ENCODE measurements around the gene HDGF. TPM values are rescaled to one million over a fixed set of nuclear protein-coding genes. Genes with fewer than 3 reads are reported as not detected.

HDGF gene
- total RNA-seq, 1 experiment from 2014 or later, result 310 TPM

DNA sequence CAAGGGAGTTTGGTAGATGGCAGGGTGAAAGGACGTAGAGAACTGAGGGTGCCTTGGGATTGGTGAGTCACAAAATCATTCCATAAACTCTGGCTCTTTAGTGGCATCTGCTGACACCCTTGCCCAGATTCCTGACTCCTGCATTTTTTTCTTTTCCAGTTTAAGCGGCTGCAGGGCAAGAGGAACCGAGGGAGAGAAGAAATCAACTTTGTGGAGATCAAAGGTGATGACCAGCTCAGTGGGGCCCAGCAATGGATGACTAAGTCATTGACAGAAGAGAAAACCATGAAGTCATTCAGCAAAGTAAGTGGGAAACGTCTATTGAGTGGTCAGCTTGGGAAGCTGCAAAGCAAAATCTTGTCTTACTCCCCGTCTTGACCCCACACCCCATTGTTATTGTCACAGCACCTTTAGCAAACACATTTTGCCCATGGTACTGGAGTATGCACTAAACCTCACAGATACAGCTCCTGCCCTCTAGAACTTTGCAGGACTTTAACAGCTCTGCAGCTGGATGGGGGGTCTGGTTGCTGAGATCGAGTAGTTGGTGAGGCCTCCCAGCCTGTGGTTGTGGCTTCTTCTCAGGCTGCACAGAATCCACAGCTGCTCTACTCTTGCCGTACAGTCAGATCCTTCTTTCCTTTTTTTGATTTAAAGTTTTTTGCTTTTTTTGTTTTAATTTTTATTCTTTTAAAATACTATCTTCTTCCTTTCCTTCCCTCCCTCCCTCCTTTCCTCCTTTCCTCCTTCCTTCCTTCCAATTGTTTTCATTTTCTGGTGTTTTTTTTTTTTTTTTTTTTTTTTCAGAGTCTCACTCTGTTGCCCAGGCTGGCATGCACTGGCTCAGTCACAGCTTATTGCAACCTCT lies 43.3 kb upstream of the HDGF start:
- no peaks in the 10 kb centered on the region for H3K23me2 ChIP-seq (ENCODE audit: insufficient read length, low read depth, low read length, poor library complexity, severe bottlenecking)
- H3K4me1 ChIP-seq (ENCODE audit: insufficient read depth, low read length), result no peaks in the 10 kb centered on the region
- H3K27me3 ChIP-seq (ENCODE audit: insufficient read depth, low read length), result no peaks in the 10 kb centered on the region
- H3K27ac ChIP-seq (ENCODE audit: insufficient read length, low read depth, low read length), result no peak overlapping the region
- WGBS (ENCODE audit: extremely low coverage, insufficient read length, low lambda C conversion rate), result no CpG with 5 or more reads among the region's 7 CpGs
- H3K4ac ChIP-seq (ENCODE audit: low read depth, low read length), result no peak overlapping the region
- no peak overlapping the region for H4K8ac ChIP-seq (replicated peaks; ENCODE audit: insufficient read length, low read depth, low read length)
- no peak overlapping the region for H2AK5ac ChIP-seq (ENCODE audit: insufficient read length, low read length)
- H3K4me1 Mint-ChIP-seq, result no peaks in the 10 kb centered on the region
- H2BK20ac ChIP-seq (ENCODE audit: low read depth, low read length, poor library complexity, severe bottlenecking), result no peak overlapping the region
- H3K9ac ChIP-seq (ENCODE audit: extremely low read depth, insufficient read length, low read length), result no peak overlapping the region
- H2BK120ac ChIP-seq (ENCODE audit: low read depth, low read length, poor library complexity, severe bottlenecking), result no peak overlapping the region
- H3K27ac Mint-ChIP-seq, result no peak overlapping the region
- H3K79me2 ChIP-seq (ENCODE audit: insufficient read depth, low read length), result no peaks in the 10 kb centered on the region
- H4K20me1 ChIP-seq (ENCODE audit: control insufficient read depth, insufficient read depth, insufficient read length), result no peaks in the 10 kb centered on the region
- H3K4me2 ChIP-seq (ENCODE audit: insufficient read depth, insufficient read length, low read length), result no peak overlapping the region
- H3K9me3 ChIP-seq (ENCODE audit: control insufficient read depth, low read depth, low read length), result no peaks in the 10 kb centered on the region
- peaks cover 38 to 87% (median 73%) of the 10 kb centered on the region in 3 experiments; a peak in 6 of 7 replicates for H3K36me3 Mint-ChIP-seq (ENCODE audit: insufficient read depth in 1 of 3, low read depth in 3 of 3)
- H2BK15ac ChIP-seq (ENCODE audit: low read depth, low read length), result no peak overlapping the region
- no peaks in the 10 kb centered on the region for H3K9me3 Mint-ChIP-seq
- no peak overlapping the region for H2AFZ ChIP-seq (ENCODE audit: low read length)
- no peak overlapping the region for H2BK12ac ChIP-seq (ENCODE audit: insufficient read length, low read depth, low read length)
- no peak overlapping the region for H4K5ac ChIP-seq (ENCODE audit: insufficient read length, low read depth, low read length)
- no peaks in the 10 kb centered on the region for H3K27me3 Mint-ChIP-seq (ENCODE audit: low read depth)
- no peak overlapping the region for H3T11ph ChIP-seq (ENCODE audit: low read length)
- no peak for DNase-seq
- H3K23ac ChIP-seq (ENCODE audit: insufficient read length, low read depth, low read length), result no peak overlapping the region
- H3K79me1 ChIP-seq (ENCODE audit: insufficient read depth, low read depth, low read length, poor library complexity, severe bottlenecking), result no peaks in the 10 kb centered on the region
- no peak overlapping the region for H3K4me3 Mint-ChIP-seq
- H3K18ac ChIP-seq (ENCODE audit: insufficient read length, low read depth, low read length), result no peak overlapping the region
- TF ChIP-seq, protein P1, sequence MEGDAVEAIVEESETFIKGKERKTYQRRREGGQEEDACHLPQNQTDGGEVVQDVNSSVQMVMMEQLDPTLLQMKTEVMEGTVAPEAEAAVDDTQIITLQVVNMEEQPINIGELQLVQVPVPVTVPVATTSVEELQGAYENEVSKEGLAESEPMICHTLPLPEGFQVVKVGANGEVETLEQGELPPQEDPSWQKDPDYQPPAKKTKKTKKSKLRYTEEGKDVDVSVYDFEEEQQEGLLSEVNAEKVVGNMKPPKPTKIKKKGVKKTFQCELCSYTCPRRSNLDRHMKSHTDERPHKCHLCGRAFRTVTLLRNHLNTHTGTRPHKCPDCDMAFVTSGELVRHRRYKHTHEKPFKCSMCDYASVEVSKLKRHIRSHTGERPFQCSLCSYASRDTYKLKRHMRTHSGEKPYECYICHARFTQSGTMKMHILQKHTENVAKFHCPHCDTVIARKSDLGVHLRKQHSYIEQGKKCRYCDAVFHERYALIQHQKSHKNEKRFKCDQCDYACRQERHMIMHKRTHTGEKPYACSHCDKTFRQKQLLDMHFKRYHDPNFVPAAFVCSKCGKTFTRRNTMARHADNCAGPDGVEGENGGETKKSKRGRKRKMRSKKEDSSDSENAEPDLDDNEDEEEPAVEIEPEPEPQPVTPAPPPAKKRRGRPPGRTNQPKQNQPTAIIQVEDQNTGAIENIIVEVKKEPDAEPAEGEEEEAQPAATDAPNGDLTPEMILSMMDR (conservative IDR thresholded peaks at IDR 0.05), result no peak
- H2BK5ac ChIP-seq (ENCODE audit: insufficient read length, low read length), result no peak overlapping the region
- no peak overlapping the region for H3K56ac ChIP-seq (ENCODE audit: insufficient read length, low read depth, low read length)
- no peak overlapping the region for H3K14ac ChIP-seq (ENCODE audit: insufficient read depth, low read length)
- H4K91ac ChIP-seq (ENCODE audit: insufficient read length, low read depth, low read length), result no peak overlapping the region
